ENCODE results near the gene SDHAF3. TPM values are rescaled to one million over a fixed set of nuclear protein-coding genes. Genes with fewer than 3 reads are reported as not detected.

The SDHAF3 gene
- total and polyA plus RNA-seq, 2 donors (not counting 1 experiment from before 2014, with no cell fraction given) = 7.3 to 12.6 TPM

DNA sequence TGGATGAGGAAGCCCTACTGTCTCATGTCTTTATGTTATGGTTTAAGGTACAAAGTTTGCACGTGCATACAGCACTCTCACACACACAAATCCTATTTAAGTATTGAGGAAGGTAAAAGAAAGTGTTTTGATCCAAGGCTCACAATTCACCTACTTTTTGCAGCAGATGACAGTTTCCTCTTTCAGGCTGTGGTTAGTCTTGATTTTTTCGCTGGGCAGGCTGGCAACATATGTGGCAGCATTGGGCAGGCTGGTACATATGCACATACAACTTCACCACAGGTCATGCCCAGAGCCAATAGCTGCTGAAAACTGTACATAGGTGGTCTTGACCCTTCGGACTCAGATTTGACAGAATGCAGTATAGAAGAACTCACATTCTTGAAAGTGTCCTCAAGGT lies 29.1 kb upstream of the SDHAF3 start:
- no peaks in the 10 kb centered on the region for H4K20me1 ChIP-seq (ENCODE audit: control insufficient read depth, extremely low read depth, insufficient read depth, low read length)
- no peak overlapping the region for H3K4me3 ChIP-seq (replicated peaks in 1 of 4; ENCODE audit: control extremely low read depth in 1 of 4, insufficient read depth in 1 of 4, low read depth in 3 of 4, low read length in 4 of 4)
- H3K36me3 ChIP-seq (ENCODE audit: control insufficient read depth, insufficient read depth, low read length) = no peaks in the 10 kb centered on the region
- H3K9me3 ChIP-seq (ENCODE audit: control insufficient read depth, insufficient read depth, low read depth, low read length) = no peaks in the 10 kb centered on the region
- DNase-seq (ENCODE audit: low read depth in 2 of 2) = no peak
- TF ChIP-seq, protein P1, sequence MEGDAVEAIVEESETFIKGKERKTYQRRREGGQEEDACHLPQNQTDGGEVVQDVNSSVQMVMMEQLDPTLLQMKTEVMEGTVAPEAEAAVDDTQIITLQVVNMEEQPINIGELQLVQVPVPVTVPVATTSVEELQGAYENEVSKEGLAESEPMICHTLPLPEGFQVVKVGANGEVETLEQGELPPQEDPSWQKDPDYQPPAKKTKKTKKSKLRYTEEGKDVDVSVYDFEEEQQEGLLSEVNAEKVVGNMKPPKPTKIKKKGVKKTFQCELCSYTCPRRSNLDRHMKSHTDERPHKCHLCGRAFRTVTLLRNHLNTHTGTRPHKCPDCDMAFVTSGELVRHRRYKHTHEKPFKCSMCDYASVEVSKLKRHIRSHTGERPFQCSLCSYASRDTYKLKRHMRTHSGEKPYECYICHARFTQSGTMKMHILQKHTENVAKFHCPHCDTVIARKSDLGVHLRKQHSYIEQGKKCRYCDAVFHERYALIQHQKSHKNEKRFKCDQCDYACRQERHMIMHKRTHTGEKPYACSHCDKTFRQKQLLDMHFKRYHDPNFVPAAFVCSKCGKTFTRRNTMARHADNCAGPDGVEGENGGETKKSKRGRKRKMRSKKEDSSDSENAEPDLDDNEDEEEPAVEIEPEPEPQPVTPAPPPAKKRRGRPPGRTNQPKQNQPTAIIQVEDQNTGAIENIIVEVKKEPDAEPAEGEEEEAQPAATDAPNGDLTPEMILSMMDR (conservative IDR thresholded peaks at IDR 0.05 in 1 of 2, IDR thresholded peaks at IDR 0.05 in 1 of 2; ENCODE audit: low read depth in 1 of 2, low read length in 2 of 2) = no peak
- no peak for TF ChIP-seq EZH2 (IDR thresholded peaks at IDR 0.05; ENCODE audit: low read length, missing control alignments)
- no peaks in the 10 kb centered on the region for H3K79me2 ChIP-seq (ENCODE audit: control insufficient read depth, insufficient read depth, low read length)
- no peaks in the 10 kb centered on the region for H3K4me1 ChIP-seq (ENCODE audit: control insufficient read depth, extremely low read depth, insufficient read depth, low read length)
- H3K27me3 ChIP-seq (ENCODE audit: control insufficient read depth, insufficient read depth, low read length) = no peaks in the 10 kb centered on the region
- no peak overlapping the region for H3K27ac ChIP-seq (ENCODE audit: insufficient read depth, low read length)
- no peak overlapping the region for H3K9ac ChIP-seq (ENCODE audit: insufficient read depth, low read length)
- no peak overlapping the region for H3K4me2 ChIP-seq (ENCODE audit: extremely low read depth, insufficient read depth, low read length)
- H2AFZ ChIP-seq (ENCODE audit: low read length) = no peak overlapping the region

DNA sequence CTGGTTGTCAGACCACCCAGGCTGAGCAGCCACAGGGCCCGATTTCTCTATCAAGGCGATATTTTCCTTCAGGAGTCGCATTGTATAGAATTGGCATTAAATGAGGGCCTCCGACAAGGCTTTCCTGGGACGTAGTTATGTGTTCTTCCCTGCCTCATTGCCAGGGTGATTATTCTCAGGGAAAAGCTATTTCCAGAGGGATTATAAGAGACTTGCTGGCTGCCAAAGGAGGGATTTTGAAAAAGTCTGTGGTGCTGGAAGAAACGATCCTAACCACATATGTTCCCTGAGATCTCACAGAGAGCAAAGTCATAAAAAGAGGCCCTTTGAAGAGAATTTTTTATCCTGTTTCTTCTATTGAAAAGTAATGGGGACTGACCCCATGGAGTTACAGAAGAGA lies 27.7 kb upstream of the SDHAF3 start:
- Histone ChIP-seq H3K9ac (ENCODE audit: insufficient read depth, low read length) (no peak overlapping the region), H2AFZ (ENCODE audit: low read length) (no peak overlapping the region), H3K27ac (ENCODE audit: insufficient read depth, low read length) (no peak overlapping the region), H3K36me3 (ENCODE audit: control insufficient read depth, insufficient read depth, low read length) (no peaks in the 10 kb centered on the region), H3K9me3 (ENCODE audit: control insufficient read depth, insufficient read depth, low read depth, low read length) (no peaks in the 10 kb centered on the region), H3K4me1 (ENCODE audit: control insufficient read depth, extremely low read depth, insufficient read depth, low read length) (no peaks in the 10 kb centered on the region), H3K4me2 (ENCODE audit: extremely low read depth, insufficient read depth, low read length) (no peak overlapping the region), H4K20me1 (ENCODE audit: control insufficient read depth, extremely low read depth, insufficient read depth, low read length) (no peaks in the 10 kb centered on the region), H3K27me3 (ENCODE audit: control insufficient read depth, insufficient read depth, low read length) (no peaks in the 10 kb centered on the region), H3K4me3 (replicated peaks in 1 of 4; ENCODE audit: control extremely low read depth in 1 of 4, insufficient read depth in 1 of 4, low read depth in 3 of 4, low read length in 4 of 4) (no peak overlapping the region), H3K79me2 (ENCODE audit: control insufficient read depth, insufficient read depth, low read length) (no peaks in the 10 kb centered on the region)
- TF ChIP-seq, protein P1 (conservative IDR thresholded peaks at IDR 0.05 in 1 of 2, IDR thresholded peaks at IDR 0.05 in 1 of 2; ENCODE audit: low read depth in 1 of 2, low read length in 2 of 2) = no peak
- TF ChIP-seq EZH2 (IDR thresholded peaks at IDR 0.05; ENCODE audit: low read length, missing control alignments) = no peak
- DNase-seq (ENCODE audit: low read depth in 2 of 2) = no peak

DNA sequence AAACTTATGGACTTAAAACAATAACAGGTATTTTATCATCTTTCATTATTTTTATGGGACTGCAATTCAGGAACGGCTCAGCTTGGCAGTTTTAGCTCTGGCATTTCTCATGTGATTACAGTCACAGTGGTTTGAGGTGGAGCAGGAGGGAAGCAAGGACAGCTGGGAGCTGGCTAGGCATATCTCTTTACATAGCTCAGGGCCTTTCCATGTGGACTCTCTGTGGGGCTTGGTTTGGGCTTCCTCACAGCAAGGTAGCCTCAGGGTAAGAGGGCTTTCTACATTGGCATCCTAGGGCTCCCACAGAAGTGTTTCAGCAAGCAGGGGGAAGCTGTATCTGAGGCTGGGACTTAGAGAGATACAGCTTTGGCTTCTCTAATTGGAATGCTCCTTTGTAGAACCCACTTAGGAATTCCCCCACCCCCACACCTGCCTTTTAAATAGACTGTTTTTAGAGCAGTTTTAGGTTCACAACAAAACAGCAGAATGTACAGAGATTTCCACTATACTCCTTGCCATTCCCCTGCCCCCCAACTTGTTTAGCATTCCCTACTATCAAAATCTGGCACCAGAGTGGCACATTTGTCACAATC lies 26.6 kb upstream of the SDHAF3 start:
- Histone ChIP-seq H3K79me2 (ENCODE audit: control insufficient read depth, insufficient read depth, low read length) (no peaks in the 10 kb centered on the region), H3K27ac (ENCODE audit: insufficient read depth, low read length) (no peak overlapping the region), H4K20me1 (ENCODE audit: control insufficient read depth, extremely low read depth, insufficient read depth, low read length) (no peaks in the 10 kb centered on the region), H3K9me3 (ENCODE audit: control insufficient read depth, insufficient read depth, low read depth, low read length) (no peaks in the 10 kb centered on the region), H3K27me3 (ENCODE audit: control insufficient read depth, insufficient read depth, low read length) (no peaks in the 10 kb centered on the region), H3K4me1 (ENCODE audit: control insufficient read depth, extremely low read depth, insufficient read depth, low read length) (no peaks in the 10 kb centered on the region), H3K9ac (ENCODE audit: insufficient read depth, low read length) (no peak overlapping the region), H3K4me2 (ENCODE audit: extremely low read depth, insufficient read depth, low read length) (no peak overlapping the region), H3K4me3 (replicated peaks in 1 of 4; ENCODE audit: control extremely low read depth in 1 of 4, insufficient read depth in 1 of 4, low read depth in 3 of 4, low read length in 4 of 4) (no peak overlapping the region), H2AFZ (ENCODE audit: low read length) (no peak overlapping the region), H3K36me3 (ENCODE audit: control insufficient read depth, insufficient read depth, low read length) (no peaks in the 10 kb centered on the region)
- TF ChIP-seq EZH2 (IDR thresholded peaks at IDR 0.05; ENCODE audit: low read length, missing control alignments) = no peak
- TF ChIP-seq, protein P1 (conservative IDR thresholded peaks at IDR 0.05 in 1 of 2, IDR thresholded peaks at IDR 0.05 in 1 of 2; ENCODE audit: low read depth in 1 of 2, low read length in 2 of 2) = no peak
- no peak for DNase-seq (ENCODE audit: low read depth in 2 of 2)

All from fibroblast of lung (primary cell).